Testis (tissue), 2 donors: ENCODE data around the gene CCDC57.

ENCODE experiments used
- CTCF ChIP-seq, 3 experiments: fragments of 450-650 bp in 2 of 3; fragments of 200-600 bp in 1 of 3; sonication (generic) in 1 of 3; IDR thresholded peaks; one replicate each; pipeline ENCODE4 v1.5.1; 2016 to 2019; ENCODE audit warnings: antibody characterized with exemption in 3 of 3, mild to moderate bottlenecking in 2 of 3, moderate library complexity in 1 of 3
- POLR2A ChIP-seq: fragments of 450-650 bp; IDR thresholded peaks from one replicate; pipeline ENCODE4 v1.6.1; 2017; ENCODE audit warnings: antibody characterized with exemption, mild to moderate bottlenecking, moderate library complexity

- TF ChIP-seq CTCF (IDR thresholded peaks at IDR 0.05) (no peak), POLR2A (no peak)
Observed at GRCh38 chr17:82085031-82085861, 127.4 kb downstream of the CCDC57 start.
